Body of pancreas (tissue), 4 donors: ENCODE results near the gene NPTX2.

Source experiments
- POLR2A ChIP-seq, 3 donors: fragments of 450-650 bp; IDR thresholded peaks; one replicate each; pipeline ENCODE4 v1.6.1; 2016; ENCODE audit warnings: antibody characterized with exemption in 3 of 3, mild to moderate bottlenecking in 2 of 3
- TF ChIP-seq, protein P1 (sequence below), 7 experiments: fragments of 450-650 bp in 4 of 7; fragments of 200-600 bp in 3 of 7; sonication (generic) in 3 of 7; IDR thresholded peaks; one replicate each; pipeline ENCODE4 v1.5.1; 2016 to 2019; ENCODE audit warnings: antibody characterized with exemption in 7 of 7

- no peak for TF ChIP-seq POLR2A (IDR thresholded peaks at IDR 0.05)
- TF ChIP-seq, protein P1, sequence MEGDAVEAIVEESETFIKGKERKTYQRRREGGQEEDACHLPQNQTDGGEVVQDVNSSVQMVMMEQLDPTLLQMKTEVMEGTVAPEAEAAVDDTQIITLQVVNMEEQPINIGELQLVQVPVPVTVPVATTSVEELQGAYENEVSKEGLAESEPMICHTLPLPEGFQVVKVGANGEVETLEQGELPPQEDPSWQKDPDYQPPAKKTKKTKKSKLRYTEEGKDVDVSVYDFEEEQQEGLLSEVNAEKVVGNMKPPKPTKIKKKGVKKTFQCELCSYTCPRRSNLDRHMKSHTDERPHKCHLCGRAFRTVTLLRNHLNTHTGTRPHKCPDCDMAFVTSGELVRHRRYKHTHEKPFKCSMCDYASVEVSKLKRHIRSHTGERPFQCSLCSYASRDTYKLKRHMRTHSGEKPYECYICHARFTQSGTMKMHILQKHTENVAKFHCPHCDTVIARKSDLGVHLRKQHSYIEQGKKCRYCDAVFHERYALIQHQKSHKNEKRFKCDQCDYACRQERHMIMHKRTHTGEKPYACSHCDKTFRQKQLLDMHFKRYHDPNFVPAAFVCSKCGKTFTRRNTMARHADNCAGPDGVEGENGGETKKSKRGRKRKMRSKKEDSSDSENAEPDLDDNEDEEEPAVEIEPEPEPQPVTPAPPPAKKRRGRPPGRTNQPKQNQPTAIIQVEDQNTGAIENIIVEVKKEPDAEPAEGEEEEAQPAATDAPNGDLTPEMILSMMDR (IDR thresholded peaks at IDR 0.05), result no peak
Observed at GRCh38 chr7:98613601-98614425, 3.3 kb upstream of the NPTX2 start.
